ENCODE data around the gene PCDHB14.
"Not testable (repeated sequence)": the region's sequence is repeated elsewhere in the genome, so short reads cannot be mapped to it uniquely, and the experiment has no call there.

DNA sequence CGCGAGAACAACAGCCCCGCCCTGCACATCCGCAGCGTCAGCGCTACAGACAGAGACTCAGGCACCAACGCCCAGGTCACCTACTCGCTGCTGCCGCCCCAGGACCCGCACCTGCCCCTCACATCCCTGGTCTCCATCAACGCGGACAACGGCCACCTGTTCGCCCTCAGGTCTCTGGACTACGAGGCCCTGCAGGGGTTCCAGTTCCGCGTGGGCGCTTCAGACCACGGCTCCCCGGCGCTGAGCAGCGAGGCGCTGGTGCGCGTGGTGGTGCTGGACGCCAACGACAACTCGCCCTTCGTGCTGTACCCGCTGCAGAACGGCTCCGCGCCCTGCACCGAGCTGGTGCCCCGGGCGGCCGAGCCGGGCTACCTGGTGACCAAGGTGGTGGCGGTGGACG, 7.6 kb upstream of the PCDHB14 start:
- TF ChIP-seq POLR2A (IDR thresholded peaks at IDR 0.05; ENCODE audit: low read depth, low read length); POLR2AphosphoS5 (IDR thresholded peaks at IDR 0.05; ENCODE audit: low read depth, low read length); TAF1 (IDR thresholded peaks at IDR 0.05; ENCODE audit: borderline replicate concordance, low read depth, low read length): not testable (repeated sequence)
